WTC11 (cell line): ENCODE data around the gene LARP4. TPM values are rescaled to one million over a fixed set of nuclear protein-coding genes. Genes with fewer than 3 reads are reported as not detected.

Experiments
- ATF1 ChIP-seq: sonication (generic); formaldehyde crosslinking; IDR thresholded peaks from 2 replicates; pipeline ENCODE4 v1.8.1; 2023; ENCODE audit warnings: mild to moderate bottlenecking, moderate library complexity, missing genetic modification reagents
- CREB1 ChIP-seq: sonication (generic); formaldehyde crosslinking; IDR thresholded peaks from 2 replicates; pipeline ENCODE4 v1.8.0; 2023; ENCODE audit warnings: mild to moderate bottlenecking, missing genetic modification reagents
- CREM ChIP-seq: sonication (generic); formaldehyde crosslinking; IDR thresholded peaks from 2 replicates; pipeline ENCODE4 v1.8.1; 2022; ENCODE audit warnings: mild to moderate bottlenecking, missing genetic modification reagents, moderate library complexity
- ESRRA ChIP-seq: sonication (generic); formaldehyde crosslinking; IDR thresholded peaks from 2 replicates; pipeline ENCODE4 v1.8.1; 2022; ENCODE audit warnings: mild to moderate bottlenecking, missing genetic modification reagents, borderline replicate concordance
- FOXP1 ChIP-seq: sonication (generic); formaldehyde crosslinking; IDR thresholded peaks from 2 replicates; pipeline ENCODE4 v1.8.0; 2022; ENCODE audit warnings: missing genetic modification reagents, mild to moderate bottlenecking, moderate library complexity, borderline replicate concordance
- GABPB1 ChIP-seq: sonication (generic); formaldehyde crosslinking; IDR thresholded peaks from 2 replicates; pipeline ENCODE4 v1.8.1; 2023; ENCODE audit warnings: mild to moderate bottlenecking, missing genetic modification reagents
- HMGA2 ChIP-seq: fragments of 250-450 bp; sonication (Bioruptor Pico); IDR thresholded peaks from 2 replicates; pipeline ENCODE4 v1.4.0; 2021; ENCODE audit warnings: mild to moderate bottlenecking, moderate library complexity
- IRF2 ChIP-seq: sonication (generic); formaldehyde crosslinking; IDR thresholded peaks from 2 replicates; pipeline ENCODE4 v1.8.0; 2022; ENCODE audit warnings: low read depth, missing genetic modification reagents, borderline replicate concordance
- JUN ChIP-seq: sonication (generic); formaldehyde crosslinking; IDR thresholded peaks from 2 replicates; pipeline ENCODE4 v1.8.0; 2023; ENCODE audit warnings: mild to moderate bottlenecking, missing genetic modification reagents
- NR2C2 ChIP-seq: sonication (generic); formaldehyde crosslinking; IDR thresholded peaks from 2 replicates; pipeline ENCODE4 v1.8.0; 2022; ENCODE audit warnings: mild to moderate bottlenecking, missing genetic modification reagents
- RORB ChIP-seq: fragments of 250-450 bp; sonication (Bioruptor Pico); IDR thresholded peaks from 2 replicates; pipeline ENCODE4 v1.9.0; 2021; ENCODE audit warnings: mild to moderate bottlenecking
- SMAD4 ChIP-seq: sonication (generic); formaldehyde crosslinking; IDR thresholded peaks from 2 replicates; pipeline ENCODE4 v1.8.0; 2022; ENCODE audit warnings: mild to moderate bottlenecking, missing genetic modification reagents
- SP1 ChIP-seq: sonication (generic); formaldehyde crosslinking; conservative IDR thresholded peaks from 2 replicates; pipeline ENCODE4 v1.8.1; 2022; ENCODE audit warnings: missing genetic modification reagents
- TEAD1 ChIP-seq: sonication (generic); formaldehyde crosslinking; IDR thresholded peaks from 2 replicates; pipeline ENCODE4 v1.8.0; 2022; ENCODE audit warnings: mild to moderate bottlenecking, missing genetic modification reagents
- TEAD4 ChIP-seq: sonication (generic); formaldehyde crosslinking; IDR thresholded peaks from 2 replicates; pipeline ENCODE4 v1.8.0; 2022; ENCODE audit warnings: mild to moderate bottlenecking, missing genetic modification reagents
- ZNF121 ChIP-seq: sonication (generic); formaldehyde crosslinking; IDR thresholded peaks from 2 replicates; pipeline ENCODE4 v1.8.0; 2023; ENCODE audit warnings: missing genetic modification reagents
- ZNF219 ChIP-seq: sonication (generic); formaldehyde crosslinking; IDR thresholded peaks from 2 replicates; pipeline ENCODE4 v1.8.0; 2023; ENCODE audit warnings: missing genetic modification reagents, mild to moderate bottlenecking, borderline replicate concordance
- total RNA-seq: library from RNA; stranded (reverse); gene quantifications from 3 replicates; pipeline ENCODE4 v1.2.3, GENCODE V29; 2021
- TF ChIP-seq, protein P1 (sequence below): sonication (generic); formaldehyde crosslinking; IDR thresholded peaks from 2 replicates; pipeline ENCODE4 v1.8.0; 2022; ENCODE audit warnings: mild to moderate bottlenecking, missing genetic modification reagents
- TF ChIP-seq, protein P2 (sequence below): fragments of 250-450 bp; sonication (Bioruptor Pico); IDR thresholded peaks from 2 replicates; pipeline ENCODE4 v1.9.0; 2021; ENCODE audit warnings: mild to moderate bottlenecking
- TF ChIP-seq, protein P3 (sequence below): sonication (generic); formaldehyde crosslinking; IDR thresholded peaks from 2 replicates; pipeline ENCODE4 v1.8.0; 2022; ENCODE audit warnings: mild to moderate bottlenecking, missing genetic modification reagents
- TF ChIP-seq, protein P4 (sequence below): sonication (generic); formaldehyde crosslinking; IDR thresholded peaks from 2 replicates; pipeline ENCODE4 v1.8.0; 2023; ENCODE audit warnings: missing genetic modification reagents
- TF ChIP-seq, protein P5 (sequence below): sonication (generic); formaldehyde crosslinking; IDR thresholded peaks from 2 replicates; pipeline ENCODE4 v1.8.1; 2023; ENCODE audit warnings: mild to moderate bottlenecking, missing genetic modification reagents
- TF ChIP-seq, protein P6 (sequence below): sonication (generic); formaldehyde crosslinking; conservative IDR thresholded peaks from 2 replicates; pipeline ENCODE4 v1.8.1; 2023; ENCODE audit warnings: mild to moderate bottlenecking, low read depth, missing genetic modification reagents, moderate library complexity

The LARP4 gene
- total RNA-seq, 1 experiment from 2014 or later, result 73.9 TPM

DNA sequence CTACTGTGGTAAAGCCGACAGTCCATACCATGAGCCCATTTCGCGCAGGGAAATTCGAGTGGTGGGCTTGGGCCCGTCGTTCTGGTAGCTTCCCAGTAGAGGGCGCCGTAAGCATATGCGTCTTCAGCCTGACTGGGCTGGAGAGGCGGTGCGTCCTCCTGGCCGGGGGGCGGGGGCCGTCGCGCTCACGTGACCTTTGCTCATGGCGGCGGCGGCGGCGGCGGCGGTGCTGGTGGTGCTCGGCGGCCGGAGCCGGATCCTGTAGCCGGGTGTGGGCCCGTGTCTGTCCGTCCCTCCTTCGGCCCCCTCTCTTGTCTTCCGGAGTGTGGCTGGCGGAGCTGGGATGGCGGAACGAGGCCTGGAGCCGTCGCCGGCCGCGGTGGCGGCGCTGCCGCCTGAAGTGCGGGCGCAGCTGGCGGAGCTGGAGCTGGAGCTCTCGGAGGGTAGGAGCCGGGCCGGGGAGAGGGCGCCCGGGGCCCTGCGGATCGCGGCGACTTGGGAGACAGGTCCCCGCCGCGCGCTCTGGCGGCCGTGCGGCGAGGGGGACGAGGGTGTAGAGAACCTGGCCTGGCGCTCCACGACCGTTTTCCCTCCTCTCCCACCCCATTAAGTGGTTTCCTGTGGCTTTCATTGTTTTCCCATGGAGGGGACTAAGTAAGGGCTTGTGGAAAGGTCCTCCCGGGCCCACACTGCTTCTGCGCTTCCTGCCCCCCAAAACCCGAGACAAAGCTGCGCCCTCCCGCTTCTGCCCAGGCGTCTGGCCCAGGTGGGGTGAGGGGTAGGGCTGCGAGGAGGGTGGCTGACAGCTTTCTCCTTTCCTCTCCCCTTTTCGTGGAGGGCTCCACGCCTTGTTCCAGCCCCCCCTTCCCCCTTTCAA, 104.4 kb downstream of the LARP4 start, which contains the start of gene DIP2B (continued):
- TF ChIP-seq, protein P1, sequence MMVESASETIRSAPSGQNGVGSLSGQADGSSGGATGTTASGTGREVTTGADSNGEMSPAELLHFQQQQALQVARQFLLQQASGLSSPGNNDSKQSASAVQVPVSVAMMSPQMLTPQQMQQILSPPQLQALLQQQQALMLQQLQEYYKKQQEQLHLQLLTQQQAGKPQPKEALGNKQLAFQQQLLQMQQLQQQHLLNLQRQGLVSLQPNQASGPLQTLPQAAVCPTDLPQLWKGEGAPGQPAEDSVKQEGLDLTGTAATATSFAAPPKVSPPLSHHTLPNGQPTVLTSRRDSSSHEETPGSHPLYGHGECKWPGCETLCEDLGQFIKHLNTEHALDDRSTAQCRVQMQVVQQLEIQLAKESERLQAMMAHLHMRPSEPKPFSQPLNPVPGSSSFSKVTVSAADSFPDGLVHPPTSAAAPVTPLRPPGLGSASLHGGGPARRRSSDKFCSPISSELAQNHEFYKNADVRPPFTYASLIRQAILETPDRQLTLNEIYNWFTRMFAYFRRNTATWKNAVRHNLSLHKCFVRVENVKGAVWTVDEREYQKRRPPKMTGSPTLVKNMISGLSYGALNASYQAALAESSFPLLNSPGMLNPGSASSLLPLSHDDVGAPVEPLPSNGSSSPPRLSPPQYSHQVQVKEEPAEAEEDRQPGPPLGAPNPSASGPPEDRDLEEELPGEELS (CRISPR knock-in tag), result peak; percentile 80; the same call in 1 of the 2 replicates
- TF ChIP-seq ZNF219 (CRISPR knock-in tag) (no peak), ESRRA (CRISPR knock-in tag) (peak; percentile 80), ZNF121 (CRISPR knock-in tag) (no peak), JUN (no peak), GABPB1 (CRISPR knock-in tag) (peak; percentile 42; the same call in 1 of the 2 replicates), IRF2 (CRISPR knock-in tag) (no peak), SMAD4 (CRISPR knock-in tag) (no peak), CREB1 (peak; percentile 18; the same call in 1 of the 2 replicates), TEAD4 (CRISPR knock-in tag) (no peak), HMGA2 (no peak), CREM (CRISPR knock-in tag) (no peak), FOXP1 (CRISPR knock-in tag) (peak; percentile 71; the same call in 1 of the 2 replicates), ATF1 (CRISPR knock-in tag) (no peak), RORB (CRISPR knock-in tag) (no peak), TEAD1 (peak; percentile 70; the same call in 1 of the 2 replicates), SP1 (CRISPR knock-in tag) (peak; percentile 86), NR2C2 (no peak)
- TF ChIP-seq, protein P2, sequence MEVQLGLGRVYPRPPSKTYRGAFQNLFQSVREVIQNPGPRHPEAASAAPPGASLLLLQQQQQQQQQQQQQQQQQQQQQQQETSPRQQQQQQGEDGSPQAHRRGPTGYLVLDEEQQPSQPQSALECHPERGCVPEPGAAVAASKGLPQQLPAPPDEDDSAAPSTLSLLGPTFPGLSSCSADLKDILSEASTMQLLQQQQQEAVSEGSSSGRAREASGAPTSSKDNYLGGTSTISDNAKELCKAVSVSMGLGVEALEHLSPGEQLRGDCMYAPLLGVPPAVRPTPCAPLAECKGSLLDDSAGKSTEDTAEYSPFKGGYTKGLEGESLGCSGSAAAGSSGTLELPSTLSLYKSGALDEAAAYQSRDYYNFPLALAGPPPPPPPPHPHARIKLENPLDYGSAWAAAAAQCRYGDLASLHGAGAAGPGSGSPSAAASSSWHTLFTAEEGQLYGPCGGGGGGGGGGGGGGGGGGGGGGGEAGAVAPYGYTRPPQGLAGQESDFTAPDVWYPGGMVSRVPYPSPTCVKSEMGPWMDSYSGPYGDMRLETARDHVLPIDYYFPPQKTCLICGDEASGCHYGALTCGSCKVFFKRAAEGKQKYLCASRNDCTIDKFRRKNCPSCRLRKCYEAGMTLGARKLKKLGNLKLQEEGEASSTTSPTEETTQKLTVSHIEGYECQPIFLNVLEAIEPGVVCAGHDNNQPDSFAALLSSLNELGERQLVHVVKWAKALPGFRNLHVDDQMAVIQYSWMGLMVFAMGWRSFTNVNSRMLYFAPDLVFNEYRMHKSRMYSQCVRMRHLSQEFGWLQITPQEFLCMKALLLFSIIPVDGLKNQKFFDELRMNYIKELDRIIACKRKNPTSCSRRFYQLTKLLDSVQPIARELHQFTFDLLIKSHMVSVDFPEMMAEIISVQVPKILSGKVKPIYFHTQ (CRISPR knock-in tag), result no peak
- TF ChIP-seq, protein P3, sequence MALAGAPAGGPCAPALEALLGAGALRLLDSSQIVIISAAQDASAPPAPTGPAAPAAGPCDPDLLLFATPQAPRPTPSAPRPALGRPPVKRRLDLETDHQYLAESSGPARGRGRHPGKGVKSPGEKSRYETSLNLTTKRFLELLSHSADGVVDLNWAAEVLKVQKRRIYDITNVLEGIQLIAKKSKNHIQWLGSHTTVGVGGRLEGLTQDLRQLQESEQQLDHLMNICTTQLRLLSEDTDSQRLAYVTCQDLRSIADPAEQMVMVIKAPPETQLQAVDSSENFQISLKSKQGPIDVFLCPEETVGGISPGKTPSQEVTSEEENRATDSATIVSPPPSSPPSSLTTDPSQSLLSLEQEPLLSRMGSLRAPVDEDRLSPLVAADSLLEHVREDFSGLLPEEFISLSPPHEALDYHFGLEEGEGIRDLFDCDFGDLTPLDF (CRISPR knock-in tag), result 0 out of 2 replicates have a peak, but pooled peaks have one; percentile 32
- TF ChIP-seq, protein P4, sequence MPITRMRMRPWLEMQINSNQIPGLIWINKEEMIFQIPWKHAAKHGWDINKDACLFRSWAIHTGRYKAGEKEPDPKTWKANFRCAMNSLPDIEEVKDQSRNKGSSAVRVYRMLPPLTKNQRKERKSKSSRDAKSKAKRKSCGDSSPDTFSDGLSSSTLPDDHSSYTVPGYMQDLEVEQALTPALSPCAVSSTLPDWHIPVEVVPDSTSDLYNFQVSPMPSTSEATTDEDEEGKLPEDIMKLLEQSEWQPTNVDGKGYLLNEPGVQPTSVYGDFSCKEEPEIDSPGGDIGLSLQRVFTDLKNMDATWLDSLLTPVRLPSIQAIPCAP, result no peak
- TF ChIP-seq, protein P5, sequence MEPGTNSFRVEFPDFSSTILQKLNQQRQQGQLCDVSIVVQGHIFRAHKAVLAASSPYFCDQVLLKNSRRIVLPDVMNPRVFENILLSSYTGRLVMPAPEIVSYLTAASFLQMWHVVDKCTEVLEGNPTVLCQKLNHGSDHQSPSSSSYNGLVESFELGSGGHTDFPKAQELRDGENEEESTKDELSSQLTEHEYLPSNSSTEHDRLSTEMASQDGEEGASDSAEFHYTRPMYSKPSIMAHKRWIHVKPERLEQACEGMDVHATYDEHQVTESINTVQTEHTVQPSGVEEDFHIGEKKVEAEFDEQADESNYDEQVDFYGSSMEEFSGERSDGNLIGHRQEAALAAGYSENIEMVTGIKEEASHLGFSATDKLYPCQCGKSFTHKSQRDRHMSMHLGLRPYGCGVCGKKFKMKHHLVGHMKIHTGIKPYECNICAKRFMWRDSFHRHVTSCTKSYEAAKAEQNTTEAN (CRISPR knock-in tag), result no peak
- TF ChIP-seq, protein P6, sequence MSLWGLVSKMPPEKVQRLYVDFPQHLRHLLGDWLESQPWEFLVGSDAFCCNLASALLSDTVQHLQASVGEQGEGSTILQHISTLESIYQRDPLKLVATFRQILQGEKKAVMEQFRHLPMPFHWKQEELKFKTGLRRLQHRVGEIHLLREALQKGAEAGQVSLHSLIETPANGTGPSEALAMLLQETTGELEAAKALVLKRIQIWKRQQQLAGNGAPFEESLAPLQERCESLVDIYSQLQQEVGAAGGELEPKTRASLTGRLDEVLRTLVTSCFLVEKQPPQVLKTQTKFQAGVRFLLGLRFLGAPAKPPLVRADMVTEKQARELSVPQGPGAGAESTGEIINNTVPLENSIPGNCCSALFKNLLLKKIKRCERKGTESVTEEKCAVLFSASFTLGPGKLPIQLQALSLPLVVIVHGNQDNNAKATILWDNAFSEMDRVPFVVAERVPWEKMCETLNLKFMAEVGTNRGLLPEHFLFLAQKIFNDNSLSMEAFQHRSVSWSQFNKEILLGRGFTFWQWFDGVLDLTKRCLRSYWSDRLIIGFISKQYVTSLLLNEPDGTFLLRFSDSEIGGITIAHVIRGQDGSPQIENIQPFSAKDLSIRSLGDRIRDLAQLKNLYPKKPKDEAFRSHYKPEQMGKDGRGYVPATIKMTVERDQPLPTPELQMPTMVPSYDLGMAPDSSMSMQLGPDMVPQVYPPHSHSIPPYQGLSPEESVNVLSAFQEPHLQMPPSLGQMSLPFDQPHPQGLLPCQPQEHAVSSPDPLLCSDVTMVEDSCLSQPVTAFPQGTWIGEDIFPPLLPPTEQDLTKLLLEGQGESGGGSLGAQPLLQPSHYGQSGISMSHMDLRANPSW (CRISPR knock-in tag), result no peak
